Activated CD8-positive, alpha-beta T cell treated with anti-CD3 and anti-CD28 coated beads for 36 hours (primary cell): Measurements from ENCODE around the gene HMGB2. TPM values are rescaled to one million over a fixed set of nuclear protein-coding genes. Genes with fewer than 3 reads are reported as not detected.
A peak's percentile ranks its signal among the peaks of the same experiment; 100 is the strongest.

ENCODE experiments used
- ATAC-seq: fragments of 200-7000 bp; cut with Tn5 transposase; one replicate; pipeline ENCODE4 v1.10.0; 2021; ENCODE audit warnings: mild to moderate bottlenecking, moderate library complexity
- CTCF ChIA-PET: fragments of 350-600 bp; sonication (Branson Sonifier 250); formaldehyde crosslinking; loops from one replicate; lab custom pipeline; 2021; ENCODE audit warnings: antibody characterized with exemption; lab: Charles Lee
- POLR2A ChIA-PET: fragments of 350-600 bp; sonication (Branson Sonifier 250); formaldehyde crosslinking; loops from one replicate; lab custom pipeline; 2021; ENCODE audit warnings: antibody characterized with exemption; lab: Charles Lee
- DNase-seq: peaks from one replicate; pipeline ENCODE4 v3.0.0-alpha.2; 2020
- H3K27ac Mint-ChIP-seq: one replicate; pipeline ENCODE4 v1.8.0; 2021; ENCODE audit warnings: mild to moderate bottlenecking, mixed read lengths
- H3K27me3 Mint-ChIP-seq: one replicate; pipeline ENCODE4 v1.8.0; 2021; ENCODE audit warnings: mixed read lengths
- H3K36me3 Mint-ChIP-seq: one replicate; pipeline ENCODE4 v1.8.0; 2021; ENCODE audit warnings: low read depth, mixed read lengths
- H3K4me1 Mint-ChIP-seq: one replicate; pipeline ENCODE4 v1.8.0; 2021; ENCODE audit warnings: low read depth, mixed read lengths
- H3K4me3 Mint-ChIP-seq: one replicate; pipeline ENCODE4 v1.8.0; 2021; ENCODE audit warnings: mild to moderate bottlenecking, moderate library complexity, mixed read lengths
- H3K9me3 Mint-ChIP-seq: one replicate; pipeline ENCODE4 v1.8.0; 2021; ENCODE audit warnings: mixed read lengths
- intact Hi-C: fragments of 100-400 bp; cut with micrococcal nuclease; formaldehyde crosslinking; loops from one replicate; pipeline ENCODE4 v1.10.0; 2022
- total RNA-seq, 2 experiments: library from RNA; stranded (reverse); gene quantifications; one replicate each; pipeline ENCODE4 v1.2.3, GENCODE V29; 2021
- TF ChIP-seq, protein P1 (sequence below): fragments of 200-600 bp; IDR thresholded peaks from one replicate; pipeline ENCODE4 v1.8.0; 2022; ENCODE audit warnings: antibody characterized with exemption, mild to moderate bottlenecking

The HMGB2 gene
- total RNA-seq, 2 experiments from 2014 or later, result 527 to 534 TPM

DNA sequence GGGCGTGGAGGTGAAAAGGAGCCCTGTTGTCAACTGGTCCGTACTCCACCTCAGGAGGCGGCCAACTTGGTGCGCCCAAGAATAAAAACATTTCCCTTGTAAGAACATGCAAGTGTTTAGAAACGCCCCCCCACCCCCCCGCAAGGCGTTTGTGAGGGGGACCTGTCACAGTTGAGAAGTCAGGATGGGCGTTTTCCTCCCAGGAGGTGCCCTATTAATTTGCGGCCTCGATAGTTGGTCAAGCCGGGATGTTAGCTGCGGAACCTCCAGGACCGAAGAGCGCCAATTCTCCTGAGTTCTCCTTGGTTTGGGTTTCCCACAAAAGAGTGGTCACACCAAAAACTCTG, 35.9 kb upstream of the HMGB2 start:
- TF ChIP-seq, protein P1, sequence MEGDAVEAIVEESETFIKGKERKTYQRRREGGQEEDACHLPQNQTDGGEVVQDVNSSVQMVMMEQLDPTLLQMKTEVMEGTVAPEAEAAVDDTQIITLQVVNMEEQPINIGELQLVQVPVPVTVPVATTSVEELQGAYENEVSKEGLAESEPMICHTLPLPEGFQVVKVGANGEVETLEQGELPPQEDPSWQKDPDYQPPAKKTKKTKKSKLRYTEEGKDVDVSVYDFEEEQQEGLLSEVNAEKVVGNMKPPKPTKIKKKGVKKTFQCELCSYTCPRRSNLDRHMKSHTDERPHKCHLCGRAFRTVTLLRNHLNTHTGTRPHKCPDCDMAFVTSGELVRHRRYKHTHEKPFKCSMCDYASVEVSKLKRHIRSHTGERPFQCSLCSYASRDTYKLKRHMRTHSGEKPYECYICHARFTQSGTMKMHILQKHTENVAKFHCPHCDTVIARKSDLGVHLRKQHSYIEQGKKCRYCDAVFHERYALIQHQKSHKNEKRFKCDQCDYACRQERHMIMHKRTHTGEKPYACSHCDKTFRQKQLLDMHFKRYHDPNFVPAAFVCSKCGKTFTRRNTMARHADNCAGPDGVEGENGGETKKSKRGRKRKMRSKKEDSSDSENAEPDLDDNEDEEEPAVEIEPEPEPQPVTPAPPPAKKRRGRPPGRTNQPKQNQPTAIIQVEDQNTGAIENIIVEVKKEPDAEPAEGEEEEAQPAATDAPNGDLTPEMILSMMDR, result no peak
- peaks cover 14% of the 10 kb centered on the region for H3K27me3 Mint-ChIP-seq
- DNase-seq (peak; percentile 80), ATAC-seq (peak; percentile 26)
- H3K36me3 Mint-ChIP-seq, result peaks cover 21% of the 10 kb centered on the region
- H3K4me3 Mint-ChIP-seq, result peak overlapping the region; percentile 97
- ChIA-PET CTCF (interaction anchor here (1.0 to 2.7 kb wide), 2 partner anchors 35 to 37 kb away, joined by 3 to 10 read pairs; partner anchors contain the start of gene HMGB2), POLR2A (interaction anchor here (0.7 to 4.5 kb wide), 4 partner anchors 31 to 77 kb away, joined by 3 to 79 read pairs (median 16); partner anchors contain the start of gene HMGB2)
- peaks cover 35% of the 10 kb centered on the region for H3K4me1 Mint-ChIP-seq
- H3K9me3 Mint-ChIP-seq, result no peaks in the 10 kb centered on the region
- intact Hi-C loops, result no loop called here
- H3K27ac Mint-ChIP-seq, result peak overlapping the region; percentile 98

DNA sequence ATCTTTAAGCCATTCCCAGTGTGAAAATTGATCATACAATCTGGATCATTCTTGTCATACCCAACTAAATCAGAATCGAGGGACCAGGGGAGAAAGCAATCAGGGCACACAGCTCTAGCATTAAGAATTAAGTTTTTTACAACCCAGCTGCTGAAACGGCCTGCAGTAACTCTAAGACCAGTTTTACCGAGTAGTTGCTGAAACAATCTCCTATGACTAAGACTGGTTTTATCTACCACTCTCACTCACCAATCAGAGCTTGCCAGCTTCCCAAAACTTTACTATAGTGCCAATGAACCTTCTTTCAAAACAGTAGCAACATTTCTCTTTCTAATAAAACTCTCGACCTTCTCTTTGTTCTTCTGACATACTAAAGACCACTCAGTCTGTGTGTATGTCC, 33.8 kb upstream of the HMGB2 start:
- TF ChIP-seq, protein P1, result no peak
- intact Hi-C loops, result no loop called here
- ATAC-seq (no peak), DNase-seq (no peak)
- Mint-ChIP-seq H3K4me3 (peak overlapping the region; percentile 40), H3K36me3 (peaks cover 13% of the 10 kb centered on the region), H3K27ac (no peak overlapping the region), H3K27me3 (peaks cover 8% of the 10 kb centered on the region), H3K4me1 (peaks cover 31% of the 10 kb centered on the region), H3K9me3 (no peaks in the 10 kb centered on the region)
- CTCF ChIA-PET, result interaction anchor here (1.0 to 1.6 kb wide), 8 partner anchors 11 to 67 kb away, joined by 3 to 4 read pairs (median 4); partner anchors contain the start of gene HMGB2
- POLR2A ChIA-PET, result interaction anchor here (1.4 kb wide), 1 partner anchor 34 kb away, joined by 13 read pairs; the partner anchor contains the start of gene HMGB2

DNA sequence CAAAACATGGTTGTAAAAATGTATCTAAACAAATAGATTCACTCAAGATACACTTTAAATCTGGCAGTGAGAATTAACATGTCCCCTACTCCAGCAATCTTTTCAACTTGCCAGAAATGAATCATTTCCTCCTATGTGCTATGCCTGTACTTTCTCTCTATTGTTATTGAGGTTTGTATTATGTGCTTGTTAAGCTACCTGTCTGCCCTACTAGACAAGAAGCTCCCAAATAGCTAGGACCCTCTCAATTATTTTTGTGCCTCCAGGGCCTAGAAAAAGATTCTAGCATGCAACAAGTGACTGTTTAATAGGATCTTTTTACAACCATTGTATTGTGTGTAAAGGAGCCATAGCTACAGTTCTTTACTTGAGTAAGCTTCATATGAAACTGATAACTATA, 33.1 kb upstream of the HMGB2 start:
- peaks cover 27% of the 10 kb centered on the region for H3K4me1 Mint-ChIP-seq
- DNase-seq, result no peak
- peaks cover 9% of the 10 kb centered on the region for H3K36me3 Mint-ChIP-seq
- no peak overlapping the region for H3K27ac Mint-ChIP-seq
- ChIA-PET CTCF (interaction anchor here (1.0 to 1.6 kb wide), 7 partner anchors 29 to 66 kb away, joined by 3 to 4 read pairs (median 4); partner anchors contain the start of gene HMGB2), POLR2A (interaction anchor here (1.4 kb wide), 1 partner anchor 33 kb away, joined by 13 read pairs; the partner anchor contains the start of gene HMGB2)
- peak overlapping the region; percentile 20 for H3K4me3 Mint-ChIP-seq
- intact Hi-C loops, result no loop called here
- no peaks in the 10 kb centered on the region for H3K9me3 Mint-ChIP-seq
- TF ChIP-seq, protein P1, result no peak
- no peak for ATAC-seq
- H3K27me3 Mint-ChIP-seq, result peaks cover 6% of the 10 kb centered on the region

DNA sequence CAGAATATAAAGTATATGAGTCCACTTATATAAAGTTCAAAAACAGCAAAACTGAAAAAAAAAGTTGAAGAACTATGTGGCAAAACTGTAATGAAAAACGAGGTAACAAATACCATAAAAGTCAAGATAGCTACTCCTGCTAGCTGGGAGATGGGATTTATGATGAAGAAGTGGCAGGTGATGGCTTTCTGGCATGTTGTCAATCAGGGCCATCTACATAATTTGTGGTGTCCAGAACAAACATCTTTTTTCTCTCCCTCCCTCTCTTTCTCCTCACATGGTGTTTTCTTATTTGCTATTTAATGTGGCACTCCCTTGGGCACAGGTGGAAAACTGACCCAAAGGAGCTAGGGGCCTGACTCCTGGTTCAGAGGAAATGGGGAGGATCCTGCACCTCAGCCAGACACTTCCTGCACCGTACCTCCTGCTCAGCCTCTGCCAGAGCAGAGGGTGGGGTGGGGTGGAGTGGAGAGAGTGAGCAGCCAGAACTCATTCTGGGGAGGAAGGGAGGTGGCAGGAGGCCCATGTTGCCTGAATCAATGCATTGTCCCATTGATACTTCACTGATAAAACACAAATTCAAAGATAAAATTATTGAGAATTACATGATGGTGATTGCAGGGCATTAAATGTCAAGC, 31.3 kb upstream of the HMGB2 start:
- ChIA-PET POLR2A (interaction anchor here (0.6 to 2.5 kb wide), 2 partner anchors 21 to 31 kb away, joined by 4 to 12 read pairs; partner anchors contain the start of gene HMGB2), CTCF (no interaction called here)
- Mint-ChIP-seq H3K4me1 (peaks cover 27% of the 10 kb centered on the region), H3K27me3 (no peaks in the 10 kb centered on the region), H3K4me3 (no peak overlapping the region), H3K27ac (no peak overlapping the region), H3K36me3 (peaks cover 1% of the 10 kb centered on the region), H3K9me3 (no peaks in the 10 kb centered on the region)
- TF ChIP-seq, protein P1, result no peak
- ATAC-seq (no peak), DNase-seq (no peak)
- intact Hi-C loops, result no loop called here

- H3K27me3 Mint-ChIP-seq, result peaks cover 6% of the 10 kb centered on the region
- POLR2A ChIA-PET, result interaction anchor here (0.6 kb wide), 1 partner anchor 666 kb away, joined by 3 read pairs; no protein-coding TSS in a partner anchor
- no peaks in the 10 kb centered on the region for H3K9me3 Mint-ChIP-seq
- no peak overlapping the region for H3K27ac Mint-ChIP-seq
- H3K4me3 Mint-ChIP-seq, result no peak overlapping the region
- no peak for ATAC-seq
- intact Hi-C loops, result no loop called here
- CTCF ChIA-PET, result no interaction called here
- peaks cover 1% of the 10 kb centered on the region for H3K36me3 Mint-ChIP-seq
- peaks cover 18% of the 10 kb centered on the region for H3K4me1 Mint-ChIP-seq
- no peak for DNase-seq
- TF ChIP-seq, protein P1, result no peak
These were observed 28.5 kb upstream of the HMGB2 start for GRCh38 chr4:173362666-173363065.
